Right lobe of liver (tissue), 6 donors: Measurements from ENCODE around the gene NSF. TPM values are rescaled to one million over a fixed set of nuclear protein-coding genes. Genes with fewer than 3 reads are reported as not detected.
"Not testable (repeated sequence)": the region's sequence is repeated elsewhere in the genome, so short reads cannot be mapped to it uniquely, and the experiment has no call there.

ENCODE experiments used
- ATAC-seq, 4 donors: fragments of 200-7000 bp; cut with Tn5 transposase; one replicate each; pipeline ENCODE4 v1.9.1; 2020; ENCODE audit warnings: mild to moderate bottlenecking in 4 of 4, moderate library complexity in 4 of 4
- DNase-seq, 3 donors: peaks; one replicate each; pipeline ENCODE4 v3.0.0-alpha.2; 2020
- H3K27ac ChIP-seq, 3 donors: fragments of 200-600 bp; one replicate each; pipeline ENCODE4 v1.8.0; 2022
- H3K27me3 ChIP-seq, 2 donors: fragments of 200-600 bp; one replicate each; pipeline ENCODE4 v1.8.0; 2022
- H3K36me3 ChIP-seq, 4 donors: fragments of 200-600 bp; sonication (generic) in 1 of 4; one replicate each; pipeline versions ENCODE4 v1.5.1 to v1.8.0; 2017 to 2022; ENCODE audit warnings: control low read depth in 1 of 4
- H3K4me1 ChIP-seq, 4 donors: fragments of 200-600 bp; sonication (generic) in 1 of 4; one replicate each; pipeline versions ENCODE4 v1.5.1 to v1.8.0; 2017 to 2022; ENCODE audit warnings: control low read depth in 1 of 4
- H3K4me3 ChIP-seq, 3 donors: fragments of 200-600 bp; one replicate each; pipeline ENCODE4 v1.8.0; 2022
- H3K9me3 ChIP-seq, 4 donors: fragments of 200-600 bp; sonication (generic) in 1 of 4; one replicate each; pipeline versions ENCODE4 v1.5.1 to v1.8.0; 2017 to 2022; ENCODE audit warnings: control low read depth in 1 of 4
- POLR2A ChIP-seq: fragments of 450-650 bp; IDR thresholded peaks from one replicate; pipeline ENCODE4 v1.6.1; 2017; ENCODE audit warnings: antibody characterized with exemption, mild to moderate bottlenecking
- WGBS: methylation state at CpG from one replicate; pipeline ENCODE4 v1.1.6; 2018; ENCODE audit warnings: low coverage, low lambda C conversion rate; ENCODE audit not compliant: insufficient coverage; ENCODE audit errors: missing lambda C conversion rate; 5-methylcytosine and 5-hydroxymethylcytosine counted together
- intact Hi-C, 2 donors: fragments of 100-400 bp; cut with DNase I; formaldehyde crosslinking; loops; one replicate each; pipeline versions ENCODE4 v1.11.2 to v1.14.1; 2022
- total RNA-seq, 6 experiments: library from RNA; depleted of rRNA in 2 of 6; stranded (reverse); fragments of >200 nt in 2 of 6; fragmentation: NEBNext Ultra II Directional in 3 of 6; extraction: Animal tissue kit (Norgen Biotek cat#: 25700) in 3 of 6; gene quantifications; one replicate each; pipeline versions ENCODE4 v1.1.0 to v1.2.4, GENCODE V29; 2016 to 2023
- TF ChIP-seq, protein P1 (sequence below), 4 donors: fragments of 200-600 bp in 3 of 4; fragments of 450-650 bp in 1 of 4; IDR thresholded peaks; one replicate each; pipeline versions ENCODE4 v1.5.1 to v1.8.0; 2016 to 2022; ENCODE audit warnings: antibody characterized with exemption in 4 of 4, mild to moderate bottlenecking in 2 of 4
- donor health status: DM: no; HTN: yes; CAD: no.
- donor health status: DM: no; HTN: no; CAD: no.
- donor health status: DM: no; HTN: no; CAD: no.
- donor health status: DM: no; HTN: yes; CAD: no.
- donor health status: DM: no; HTN: yes; CAD: no.

NSF gene
- total RNA-seq, 6 experiments from 2014 or later: 16.3 to 27.7 (median 20.8) TPM

DNA sequence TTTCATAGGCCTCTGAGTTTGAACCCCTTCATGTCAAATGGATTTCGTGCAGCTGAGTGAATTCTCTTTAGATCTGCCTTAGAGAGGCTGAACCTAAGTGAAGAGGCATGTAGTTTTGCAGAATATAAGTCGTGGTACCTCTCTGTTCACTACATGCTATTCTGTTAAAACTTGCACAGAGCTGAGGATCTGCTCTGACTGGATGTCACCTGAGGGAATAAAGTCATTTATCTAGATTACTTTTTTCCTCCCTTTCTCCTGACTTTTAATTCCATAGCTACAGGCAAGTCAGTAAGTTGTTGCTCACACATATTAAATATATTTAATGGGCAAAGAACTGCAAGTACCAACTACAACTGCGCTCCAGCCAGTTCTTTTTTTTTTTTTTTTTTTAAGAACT is 163.3 kb downstream of the NSF start:
- intact Hi-C loops: no loop called here
- no peak for DNase-seq
- TF ChIP-seq, protein P1, sequence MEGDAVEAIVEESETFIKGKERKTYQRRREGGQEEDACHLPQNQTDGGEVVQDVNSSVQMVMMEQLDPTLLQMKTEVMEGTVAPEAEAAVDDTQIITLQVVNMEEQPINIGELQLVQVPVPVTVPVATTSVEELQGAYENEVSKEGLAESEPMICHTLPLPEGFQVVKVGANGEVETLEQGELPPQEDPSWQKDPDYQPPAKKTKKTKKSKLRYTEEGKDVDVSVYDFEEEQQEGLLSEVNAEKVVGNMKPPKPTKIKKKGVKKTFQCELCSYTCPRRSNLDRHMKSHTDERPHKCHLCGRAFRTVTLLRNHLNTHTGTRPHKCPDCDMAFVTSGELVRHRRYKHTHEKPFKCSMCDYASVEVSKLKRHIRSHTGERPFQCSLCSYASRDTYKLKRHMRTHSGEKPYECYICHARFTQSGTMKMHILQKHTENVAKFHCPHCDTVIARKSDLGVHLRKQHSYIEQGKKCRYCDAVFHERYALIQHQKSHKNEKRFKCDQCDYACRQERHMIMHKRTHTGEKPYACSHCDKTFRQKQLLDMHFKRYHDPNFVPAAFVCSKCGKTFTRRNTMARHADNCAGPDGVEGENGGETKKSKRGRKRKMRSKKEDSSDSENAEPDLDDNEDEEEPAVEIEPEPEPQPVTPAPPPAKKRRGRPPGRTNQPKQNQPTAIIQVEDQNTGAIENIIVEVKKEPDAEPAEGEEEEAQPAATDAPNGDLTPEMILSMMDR (IDR thresholded peaks at IDR 0.05): no peak
- no peak for TF ChIP-seq POLR2A
- H3K36me3 ChIP-seq: peaks cover 0 to 23% (median 0%) of the 10 kb centered on the region in 4 donors
- no peak overlapping the region for H3K27ac ChIP-seq
- H3K4me1 ChIP-seq: peaks cover 0 to 8% (median 0%) of the 10 kb centered on the region in 4 donors
- WGBS: 90% methylated on average over 3 of the region's 3 CpGs
- no peak overlapping the region for H3K4me3 ChIP-seq
- H3K27me3 ChIP-seq: no peaks in the 10 kb centered on the region
- no peaks in the 10 kb centered on the region for H3K9me3 ChIP-seq
- ATAC-seq: no peak

DNA sequence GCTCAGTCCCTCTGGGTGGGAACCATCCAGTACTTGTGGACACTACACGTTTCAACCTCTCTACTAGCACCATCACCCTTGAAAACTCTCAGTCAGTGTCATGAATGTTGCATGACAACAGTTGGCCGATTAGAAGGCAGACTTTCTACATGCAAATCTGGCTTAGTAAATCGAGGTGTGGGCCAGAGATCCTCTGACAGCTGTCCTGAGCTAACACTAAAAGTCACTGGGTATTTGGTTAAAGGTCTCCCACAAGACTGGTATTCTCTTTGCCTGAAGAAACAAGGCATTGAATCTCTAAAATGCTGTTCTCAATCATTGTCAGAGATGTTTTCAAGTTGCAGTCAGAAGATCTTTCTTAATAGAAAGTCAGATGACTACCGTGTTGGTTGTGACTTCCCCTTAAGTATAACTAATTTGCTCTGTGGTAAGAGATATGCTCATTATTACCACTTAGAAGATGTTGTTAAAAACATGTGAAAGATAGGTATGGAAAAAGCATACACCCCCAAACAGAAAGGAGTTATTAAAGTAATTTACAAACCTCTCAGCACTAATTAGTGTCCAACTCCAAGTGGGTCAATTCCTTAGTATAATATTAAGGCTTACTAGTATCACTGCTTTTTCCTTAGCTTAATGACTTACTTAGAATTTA is 165.7 kb downstream of the NSF start:
- ATAC-seq: no peak
- Histone ChIP-seq H3K27me3 (no peaks in the 10 kb centered on the region), H3K27ac (no peak overlapping the region), H3K4me3 (no peak overlapping the region), H3K9me3 (no peaks in the 10 kb centered on the region), H3K36me3 (peaks cover 0 to 23% (median 0%) of the 10 kb centered on the region in 4 donors), H3K4me1 (peaks cover 0 to 12% (median 0%) of the 10 kb centered on the region in 4 donors)
- no peak for DNase-seq
- intact Hi-C loops: no loop called here
- WGBS: 77% methylated on average over 3 of the region's 4 CpGs
- TF ChIP-seq POLR2A: no peak
- TF ChIP-seq, protein P1 (IDR thresholded peaks at IDR 0.05): no peak

DNA sequence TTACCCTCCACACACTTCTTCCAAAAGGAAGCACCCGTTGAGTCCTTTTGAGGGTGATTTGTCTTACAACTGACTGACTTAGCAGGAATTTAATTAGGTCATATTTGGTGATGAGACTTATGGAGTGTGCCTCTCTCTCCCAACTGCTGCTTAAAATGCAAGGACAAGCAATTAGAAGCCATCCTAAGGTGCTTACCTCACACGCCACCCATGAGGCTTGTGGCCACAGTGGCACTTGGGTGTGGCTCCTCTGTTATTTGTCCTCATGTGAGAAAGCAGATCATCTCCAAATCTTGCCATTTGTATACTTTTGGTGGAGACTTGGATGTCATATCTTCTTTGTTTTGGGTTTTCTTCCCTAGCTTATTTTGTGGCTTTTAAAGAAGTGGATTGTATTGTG is 166.4 kb downstream of the NSF start:
- TF ChIP-seq POLR2A: no peak
- TF ChIP-seq, protein P1 (IDR thresholded peaks at IDR 0.05): no peak
- H3K27me3 ChIP-seq: no peaks in the 10 kb centered on the region
- no peak for ATAC-seq
- no peak overlapping the region for H3K4me3 ChIP-seq
- 86% methylated on average over 1 of the region's 2 CpGs for WGBS
- H3K4me1 ChIP-seq: peaks cover 0 to 12% (median 0%) of the 10 kb centered on the region in 4 donors
- no peaks in the 10 kb centered on the region for H3K9me3 ChIP-seq
- peaks cover 0 to 18% (median 0%) of the 10 kb centered on the region in 4 donors for H3K36me3 ChIP-seq
- no peak overlapping the region for H3K27ac ChIP-seq
- DNase-seq: no peak
- intact Hi-C loops: no loop called here

DNA sequence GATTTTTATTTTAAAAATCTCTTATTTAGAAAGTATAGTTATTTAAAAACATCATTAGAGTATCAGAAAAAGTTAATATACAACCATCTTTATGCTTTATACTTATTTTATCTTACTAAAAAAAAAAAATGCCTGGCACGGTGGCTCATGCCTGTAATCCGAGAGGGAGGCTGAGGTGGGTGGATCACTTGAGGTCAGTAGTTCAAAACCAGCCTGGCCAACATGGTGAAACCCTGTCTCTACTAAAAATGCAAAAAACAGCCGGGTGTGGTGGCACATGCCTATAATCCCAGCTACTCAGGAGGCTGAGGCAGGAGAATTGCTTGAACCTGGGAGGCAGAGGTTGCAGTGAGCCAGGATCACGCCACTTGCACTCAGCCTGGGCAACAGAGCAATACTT is 167.1 kb downstream of the NSF start:
- 42% methylated on average over 4 of the region's 4 CpGs for WGBS
- H3K9me3 ChIP-seq, H3K27ac ChIP-seq, H3K27me3 ChIP-seq, ATAC-seq, DNase-seq, H3K4me3 ChIP-seq, intact Hi-C loops: not testable (repeated sequence)
- Histone ChIP-seq H3K4me1 (peaks cover 0 to 12% (median 0%) of the 10 kb centered on the region in 4 donors), H3K36me3 (peaks cover 0 to 14% (median 0%) of the 10 kb centered on the region in 4 donors)

DNA sequence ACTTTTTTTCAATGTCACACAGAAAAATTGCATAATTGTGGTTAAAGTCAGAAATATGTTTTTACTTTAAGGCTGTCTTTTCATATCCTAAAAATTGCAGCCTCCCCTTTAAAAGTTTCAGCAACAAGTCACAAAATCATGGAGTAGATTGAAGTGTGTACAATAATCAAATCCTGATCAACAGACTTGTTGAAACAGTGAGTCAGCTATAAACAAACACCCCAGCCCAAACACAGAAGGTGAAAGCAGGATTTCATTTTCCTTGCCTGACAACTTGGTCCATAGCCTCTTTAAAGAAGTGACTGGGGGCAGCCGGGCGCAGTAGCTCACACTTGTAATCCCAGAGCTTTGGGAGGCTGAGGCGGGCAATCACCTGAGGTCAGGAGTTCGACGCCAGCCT is 168.1 kb downstream of the NSF start:
- intact Hi-C loops: no loop called here
- Histone ChIP-seq H3K9me3 (no peaks in the 10 kb centered on the region), H3K4me3 (no peak overlapping the region), H3K4me1 (peaks cover 0 to 12% (median 0%) of the 10 kb centered on the region in 4 donors), H3K36me3 (peaks cover 0 to 14% (median 0%) of the 10 kb centered on the region in 4 donors), H3K27ac (peak overlapping the region in 1 of 3 donors; percentile 24), H3K27me3 (no peaks in the 10 kb centered on the region)
- DNase-seq: no peak
- WGBS: no CpG with 5 or more reads among the region's 5 CpGs
- ATAC-seq: peak; percentile 72 to 97 (median 84)
- TF ChIP-seq, protein P1 (IDR thresholded peaks at IDR 0.05): no peak
- TF ChIP-seq POLR2A: no peak
